ENCODE results near the gene LAMA2. TPM values are rescaled to one million over a fixed set of nuclear protein-coding genes. Genes with fewer than 3 reads are reported as not detected.

Gene LAMA2
- total and polyA plus RNA-seq, 8 donors: 3.4 to 110 (median 31.6) TPM

- no peak for TF ChIP-seq POLR2A (IDR thresholded peaks at IDR 0.05)
- no peak for TF ChIP-seq EP300 (IDR thresholded peaks at IDR 0.05)
- no peak for TF ChIP-seq POLR2AphosphoS5 (IDR thresholded peaks at IDR 0.05)
- no peak for TF ChIP-seq CTCF (IDR thresholded peaks at IDR 0.05)
- Histone ChIP-seq H3K36me3 (no peaks in the 10 kb centered on the region), H3K9me3 (peaks cover 0 to 12% (median 4%) of the 10 kb centered on the region in 4 donors), H3K27me3 (no peaks in the 10 kb centered on the region), H3K4me1 (peaks cover 0 to 5% (median 0%) of the 10 kb centered on the region in 4 donors), H3K4me3 (no peak overlapping the region), H3K27ac (no peak overlapping the region)
- WGBS, 5 donors: 86 to 100% (median 90%) methylated on average over 1 of the region's 1 CpG
- DNase-seq: no peak
- intact Hi-C loops (cut with DNase I; ENCODE audit: low total_unique reads): no loop called here
Observed at GRCh38 chr6:128860782-128861181, 22.2 kb upstream of the LAMA2 start.

- TF ChIP-seq POLR2A (IDR thresholded peaks at IDR 0.05) (no peak), CTCF (IDR thresholded peaks at IDR 0.05) (no peak), EP300 (IDR thresholded peaks at IDR 0.05) (no peak), POLR2AphosphoS5 (IDR thresholded peaks at IDR 0.05) (no peak)
- H3K27ac ChIP-seq: no peak overlapping the region
Observed at GRCh38 chr6:128863983-128864382, 19.0 kb upstream of the LAMA2 start.

GRCh38 chr6:128870746-128871145 lies 12.2 kb upstream of the LAMA2 start:
- no peak overlapping the region for H3K4me3 ChIP-seq
- intact Hi-C loops (cut with DNase I; ENCODE audit: low total_unique reads): no loop called here
- H3K4me1 ChIP-seq: no peaks in the 10 kb centered on the region
- H3K27ac ChIP-seq: no peak overlapping the region
- 57 to 79% (median 75%) methylated on average over 3 of the region's 3 CpGs for WGBS, 5 donors
- no peaks in the 10 kb centered on the region for H3K36me3 ChIP-seq
- TF ChIP-seq CTCF (IDR thresholded peaks at IDR 0.05): no peak
- no peak for TF ChIP-seq EP300 (IDR thresholded peaks at IDR 0.05)
- no peak for TF ChIP-seq POLR2AphosphoS5 (IDR thresholded peaks at IDR 0.05)
- TF ChIP-seq POLR2A (IDR thresholded peaks at IDR 0.05): no peak
- H3K27me3 ChIP-seq: no peaks in the 10 kb centered on the region
- H3K9me3 ChIP-seq: no peaks in the 10 kb centered on the region
- no peak for DNase-seq

More at GRCh38 chr6:128863983-128864382, 19.0 kb upstream of the LAMA2 start:
- intact Hi-C loops (cut with DNase I; ENCODE audit: low total_unique reads): no loop called here
- H3K4me1 ChIP-seq: no peaks in the 10 kb centered on the region
- no peak overlapping the region for H3K4me3 ChIP-seq
- H3K36me3 ChIP-seq: no peaks in the 10 kb centered on the region
- peaks cover 0 to 12% (median 4%) of the 10 kb centered on the region in 4 donors for H3K9me3 ChIP-seq
- H3K27me3 ChIP-seq: no peaks in the 10 kb centered on the region
- no peak for DNase-seq

GRCh38 chr6:128874863-128875262 lies 8.1 kb upstream of the LAMA2 start:
- Histone ChIP-seq H3K27ac (no peak overlapping the region), H3K27me3 (no peaks in the 10 kb centered on the region), H3K9me3 (no peaks in the 10 kb centered on the region), H3K4me3 (no peak overlapping the region), H3K4me1 (no peaks in the 10 kb centered on the region), H3K36me3 (no peaks in the 10 kb centered on the region)
- intact Hi-C loops (cut with DNase I; ENCODE audit: low total_unique reads): no loop called here
- TF ChIP-seq POLR2A (IDR thresholded peaks at IDR 0.05) (no peak), CTCF (IDR thresholded peaks at IDR 0.05) (no peak), EP300 (IDR thresholded peaks at IDR 0.05) (no peak), POLR2AphosphoS5 (IDR thresholded peaks at IDR 0.05) (no peak)
- no peak for DNase-seq

Measured in stomach (tissue), 9 donors.